ENCODE data around the gene TNFAIP8L1. TPM values are rescaled to one million over a fixed set of nuclear protein-coding genes. Genes with fewer than 3 reads are reported as not detected.
A peak's percentile ranks its signal among the peaks of the same experiment; 100 is the strongest.

TNFAIP8L1 gene
- total RNA-seq, 1 experiment from 2014 or later: 22.2 TPM

- Histone ChIP-seq H2AFZ (ENCODE audit: low read depth, low read length, poor library complexity, severe bottlenecking) (no peak overlapping the region), H3K4me1 (ENCODE audit: control insufficient read depth in 1 of 2, insufficient read depth in 2 of 2, low read length in 2 of 2) (peaks cover 13 to 25% of the 10 kb centered on the region in 2 experiments), H3K79me2 (ENCODE audit: insufficient read depth, low read length) (no peaks in the 10 kb centered on the region), H3K4me2 (ENCODE audit: low read length) (0 out of 2 replicates have a peak overlapping the region, but pooled peaks have one; percentile 18), H3K9me3 (ENCODE audit: control insufficient read depth in 1 of 2, insufficient read depth in 1 of 2, low read depth in 1 of 2, low read length in 2 of 2) (no peaks in the 10 kb centered on the region), H3K4me3 (replicated peaks in 1 of 2; ENCODE audit: low read depth in 1 of 2, low read length in 2 of 2) (no peak overlapping the region), H4K20me1 (ENCODE audit: insufficient read depth) (no peaks in the 10 kb centered on the region), H3K9ac (ENCODE audit: low read length) (no peak overlapping the region), H3K9me2 (ENCODE audit: insufficient read depth) (no peaks in the 10 kb centered on the region), H3K36me3 (ENCODE audit: control insufficient read depth in 1 of 2, insufficient read depth in 2 of 2, low read length in 2 of 2) (no peaks in the 10 kb centered on the region), H3K27ac (ENCODE audit: low read depth, low read length) (no peak overlapping the region), H3K27me3 (ENCODE audit: insufficient read depth, low read length) (no peaks in the 10 kb centered on the region)
- intact Hi-C loops (cut with micrococcal nuclease): no loop called here
- DNase-seq (ENCODE audit: low read depth, low spot score): no peak
- ATAC-seq: no peak
- BruUV-seq (replicated peaks): no TSS peak
- ChIA-PET CTCF (interaction anchor here (0.5 kb wide), 1 partner anchor 815 kb away, joined by 3 read pairs; no protein-coding TSS in a partner anchor), POLR2A (interaction anchor here (1.0 kb wide), 1 partner anchor 12 kb away, joined by 3 read pairs; no protein-coding TSS in a partner anchor), RAD21 (ENCODE audit: low non-redundant PET in 1 of 2, low total read pairs in 2 of 2, uncharacterized antibody in 2 of 2, unreplicated experiment in 2 of 2) (no interaction called here)
- TF ChIP-seq CEBPB (IDR thresholded peaks at IDR 0.05; ENCODE audit: low read depth) (no peak), ELF1 (IDR thresholded peaks at IDR 0.05; ENCODE audit: borderline replicate concordance, low read depth) (no peak), EZH2 (IDR thresholded peaks at IDR 0.05) (no peak), TCF7L2 (IDR thresholded peaks at IDR 0.05; ENCODE audit: borderline replicate concordance, extremely low read depth, insufficient read depth, insufficient read length) (no peak), SRF (IDR thresholded peaks at IDR 0.05; ENCODE audit: low read depth) (no peak), ZNF274 (IDR thresholded peaks at IDR 0.05; ENCODE audit: low read depth, low read length) (no peak), SP1 (IDR thresholded peaks at IDR 0.05; ENCODE audit: low read depth) (no peak)
These were observed 46.9 kb upstream of the TNFAIP8L1 start for GRCh38 chr19:4592445-4592844.

GRCh38 chr19:4593409-4593851, 45.9 kb upstream of the TNFAIP8L1 start:
- no peaks in the 10 kb centered on the region for H3K36me3 ChIP-seq (ENCODE audit: control insufficient read depth in 1 of 2, insufficient read depth in 2 of 2, low read length in 2 of 2)
- ATAC-seq (no peak), DNase-seq (ENCODE audit: low read depth, low spot score) (no peak)
- no peaks in the 10 kb centered on the region for H3K27me3 ChIP-seq (ENCODE audit: insufficient read depth, low read length)
- intact Hi-C loops (cut with micrococcal nuclease): no loop called here
- H3K4me1 ChIP-seq (ENCODE audit: control insufficient read depth in 1 of 2, insufficient read depth in 2 of 2, low read length in 2 of 2): peaks cover 17 to 34% of the 10 kb centered on the region in 2 experiments
- ChIA-PET POLR2A (no interaction called here), CTCF (interaction anchor here (0.7 kb wide), 1 partner anchor 327 kb away, joined by 3 read pairs; no protein-coding TSS in a partner anchor), RAD21 (ENCODE audit: low non-redundant PET in 1 of 2, low total read pairs in 2 of 2, uncharacterized antibody in 2 of 2, unreplicated experiment in 2 of 2) (no interaction called here)
- H3K9me2 ChIP-seq (ENCODE audit: insufficient read depth): no peaks in the 10 kb centered on the region
- H3K9ac ChIP-seq (ENCODE audit: low read length): no peak overlapping the region
- no TSS peak for BruUV-seq (replicated peaks)
- H3K4me2 ChIP-seq (ENCODE audit: low read length): no peak overlapping the region
- TF ChIP-seq SIN3A (IDR thresholded peaks at IDR 0.05; ENCODE audit: low read depth) (no peak), FOSL1 (IDR thresholded peaks at IDR 0.05; ENCODE audit: low read depth) (no peak), EZH2phosphoT487 (IDR thresholded peaks at IDR 0.05; ENCODE audit: borderline replicate concordance) (no peak), TCF7L2 (IDR thresholded peaks at IDR 0.05; ENCODE audit: borderline replicate concordance, extremely low read depth, insufficient read depth, insufficient read length) (no peak), MAX (IDR thresholded peaks at IDR 0.05) (no peak), CTCF (IDR thresholded peaks at IDR 0.05 in 2 of 3, conservative IDR thresholded peaks at IDR 0.05 in 1 of 3; ENCODE audit: borderline replicate concordance in 1 of 3, insufficient read depth in 1 of 3, low read depth in 2 of 3, low read length in 2 of 3) (no peak), SRF (IDR thresholded peaks at IDR 0.05; ENCODE audit: low read depth) (no peak), ELF1 (IDR thresholded peaks at IDR 0.05; ENCODE audit: borderline replicate concordance, low read depth) (no peak)
- no peaks in the 10 kb centered on the region for H3K79me2 ChIP-seq (ENCODE audit: insufficient read depth, low read length)
- no peaks in the 10 kb centered on the region for H4K20me1 ChIP-seq (ENCODE audit: insufficient read depth)
- no peak overlapping the region for H3K4me3 ChIP-seq (replicated peaks in 1 of 2; ENCODE audit: low read depth in 1 of 2, low read length in 2 of 2)
- no peak overlapping the region for H2AFZ ChIP-seq (ENCODE audit: low read depth, low read length, poor library complexity, severe bottlenecking)
- no peak overlapping the region for H3K27ac ChIP-seq (ENCODE audit: low read depth, low read length)
- no peaks in the 10 kb centered on the region for H3K9me3 ChIP-seq (ENCODE audit: control insufficient read depth in 1 of 2, insufficient read depth in 1 of 2, low read depth in 1 of 2, low read length in 2 of 2)

All from HCT116 (cell line).